Measurements from ENCODE around the gene B3GNT5. TPM values are rescaled to one million over a fixed set of nuclear protein-coding genes. Genes with fewer than 3 reads are reported as not detected.

Gene B3GNT5
- total and polyA plus RNA-seq, 10 of the 15 experiments (the other 5 are each of a cell fraction or from before 2014, with no cell fraction given) = 0.24 to 1.1 (median 0.48) TPM

DNA sequence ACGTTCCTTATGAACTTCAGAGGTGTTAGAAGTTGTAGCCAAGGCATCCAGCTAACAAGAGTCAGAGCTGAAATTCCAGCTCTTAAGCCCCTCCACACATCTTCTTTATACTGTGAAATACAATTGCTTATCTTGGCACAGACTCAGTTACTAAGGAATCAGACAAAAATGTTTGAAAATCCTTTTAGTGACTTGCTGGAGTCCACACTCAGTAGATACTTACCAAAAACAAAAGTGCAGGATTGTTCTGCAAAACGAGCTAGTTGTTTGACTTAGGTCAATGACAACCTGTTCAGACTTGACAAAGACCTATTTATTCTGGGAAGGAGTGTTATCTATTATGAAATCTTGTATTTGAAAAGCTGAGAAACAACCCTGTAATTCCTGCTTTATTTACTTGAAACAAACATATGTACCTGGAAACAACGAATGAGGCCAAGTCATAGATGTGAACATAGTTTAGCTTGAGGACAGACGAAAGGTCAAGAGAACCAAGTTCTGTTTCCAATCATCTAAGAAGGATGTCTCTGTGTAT lies 38.5 kb downstream of the B3GNT5 start:
- no peaks in the 10 kb centered on the region for H3K4me1 ChIP-seq (ENCODE audit: control insufficient read depth, insufficient read depth, low read length)
- H4K20me1 ChIP-seq (ENCODE audit: control insufficient read depth, insufficient read depth) = no peaks in the 10 kb centered on the region
- RAD21 ChIA-PET (ENCODE audit: unreplicated experiment) = interaction anchor here (1.6 kb wide), 1 partner anchor 9 kb away, joined by 6 read pairs; no protein-coding TSS in a partner anchor
- DNase-seq (ENCODE audit: low read depth, low spot score) = no peak
- POLR2A ChIA-PET = interaction anchor here (0.7 kb wide), 1 partner anchor 194 kb away, joined by 3 read pairs; no protein-coding TSS in a partner anchor
- no peak for ATAC-seq
- no peak overlapping the region for H2AFZ ChIP-seq (ENCODE audit: control insufficient read depth, low read depth, low read length)
- no peaks in the 10 kb centered on the region for H3K79me2 ChIP-seq (ENCODE audit: control insufficient read depth, insufficient read depth, low read length)
- no TSS peak for BruUV-seq (replicated peaks)
- in situ Hi-C loops (cut with MboI) (no loop called here), intact Hi-C loops (cut with micrococcal nuclease; ENCODE audit: unreplicated experiment) (no loop called here)
- H3K4me3 ChIP-seq = no peak overlapping the region
- H3K27ac ChIP-seq (ENCODE audit: control insufficient read depth, insufficient read depth) = no peak overlapping the region
- H3K4me2 ChIP-seq (ENCODE audit: control insufficient read depth, insufficient read depth) = no peak overlapping the region
- FAIRE-seq = no peak
- no peaks in the 10 kb centered on the region for H3K9me3 ChIP-seq (replicated peaks; ENCODE audit: control insufficient read depth, insufficient read depth, low read length)
- SMC1A ChIA-PET (ENCODE audit: uncharacterized antibody, unreplicated experiment) = interaction anchor here (0.9 to 1.6 kb wide), 2 partner anchors 10 to 11 kb away, joined by 3 to 4 read pairs; no protein-coding TSS in a partner anchor
- H3K36me3 ChIP-seq (ENCODE audit: control insufficient read depth in 2 of 2, insufficient read depth in 2 of 2, low read length in 1 of 2) = no peaks in the 10 kb centered on the region
- H3K9ac ChIP-seq (ENCODE audit: control insufficient read depth, insufficient read depth, low read length) = no peak overlapping the region
- CTCF ChIA-PET = interaction anchor here (0.6 to 1.8 kb wide), 4 partner anchors 8 to 11 kb away, joined by 3 to 4 read pairs (median 3); no protein-coding TSS in a partner anchor
- H3K27me3 ChIP-seq (replicated peaks in 1 of 2; ENCODE audit: control insufficient read depth in 2 of 2, insufficient read depth in 2 of 2, low read length in 1 of 2) = no peaks in the 10 kb centered on the region
- WGBS (ENCODE audit: insufficient coverage, insufficient replicate concordance, low lambda C conversion rate, missing lambda C conversion rate) = 36% methylated on average over 4 of the region's 4 CpGs
- TF ChIP-seq SUPT20H (IDR thresholded peaks at IDR 0.05; ENCODE audit: borderline replicate concordance, control insufficient read depth, low read depth, low read length) (no peak), NR2F1 (conservative IDR thresholded peaks at IDR 0.05) (no peak), DPF2 (IDR thresholded peaks at IDR 0.05) (no peak), KLF5 (IDR thresholded peaks at IDR 0.05; ENCODE audit: partially characterized antibody) (no peak), KAT2A (conservative IDR thresholded peaks at IDR 0.05; ENCODE audit: control insufficient read depth, low read depth, low read length) (no peak), HCFC1 (IDR thresholded peaks at IDR 0.05; ENCODE audit: low read length) (no peak), SPI1 (IDR thresholded peaks at IDR 0.05; ENCODE audit: borderline replicate concordance, insufficient read depth, low read depth, low read length) (no peak), SMARCA5 (IDR thresholded peaks at IDR 0.05) (no peak), CBFB (IDR thresholded peaks at IDR 0.05; ENCODE audit: low read depth) (no peak), CHD2 (IDR thresholded peaks at IDR 0.05; ENCODE audit: borderline replicate concordance, low read depth, low read length) (no peak), RELA (IDR thresholded peaks at IDR 0.05; ENCODE audit: borderline replicate concordance, partially characterized antibody) (no peak), PAX8 (IDR thresholded peaks at IDR 0.05) (no peak)
- TF ChIP-seq, protein P1, sequence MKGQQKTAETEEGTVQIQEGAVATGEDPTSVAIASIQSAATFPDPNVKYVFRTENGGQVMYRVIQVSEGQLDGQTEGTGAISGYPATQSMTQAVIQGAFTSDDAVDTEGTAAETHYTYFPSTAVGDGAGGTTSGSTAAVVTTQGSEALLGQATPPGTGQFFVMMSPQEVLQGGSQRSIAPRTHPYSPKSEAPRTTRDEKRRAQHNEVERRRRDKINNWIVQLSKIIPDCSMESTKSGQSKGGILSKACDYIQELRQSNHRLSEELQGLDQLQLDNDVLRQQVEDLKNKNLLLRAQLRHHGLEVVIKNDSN (IDR thresholded peaks at IDR 0.05; ENCODE audit: borderline replicate concordance, extremely low read length, insufficient read depth, low read depth, low read length) = no peak
- TF ChIP-seq, protein P2, sequence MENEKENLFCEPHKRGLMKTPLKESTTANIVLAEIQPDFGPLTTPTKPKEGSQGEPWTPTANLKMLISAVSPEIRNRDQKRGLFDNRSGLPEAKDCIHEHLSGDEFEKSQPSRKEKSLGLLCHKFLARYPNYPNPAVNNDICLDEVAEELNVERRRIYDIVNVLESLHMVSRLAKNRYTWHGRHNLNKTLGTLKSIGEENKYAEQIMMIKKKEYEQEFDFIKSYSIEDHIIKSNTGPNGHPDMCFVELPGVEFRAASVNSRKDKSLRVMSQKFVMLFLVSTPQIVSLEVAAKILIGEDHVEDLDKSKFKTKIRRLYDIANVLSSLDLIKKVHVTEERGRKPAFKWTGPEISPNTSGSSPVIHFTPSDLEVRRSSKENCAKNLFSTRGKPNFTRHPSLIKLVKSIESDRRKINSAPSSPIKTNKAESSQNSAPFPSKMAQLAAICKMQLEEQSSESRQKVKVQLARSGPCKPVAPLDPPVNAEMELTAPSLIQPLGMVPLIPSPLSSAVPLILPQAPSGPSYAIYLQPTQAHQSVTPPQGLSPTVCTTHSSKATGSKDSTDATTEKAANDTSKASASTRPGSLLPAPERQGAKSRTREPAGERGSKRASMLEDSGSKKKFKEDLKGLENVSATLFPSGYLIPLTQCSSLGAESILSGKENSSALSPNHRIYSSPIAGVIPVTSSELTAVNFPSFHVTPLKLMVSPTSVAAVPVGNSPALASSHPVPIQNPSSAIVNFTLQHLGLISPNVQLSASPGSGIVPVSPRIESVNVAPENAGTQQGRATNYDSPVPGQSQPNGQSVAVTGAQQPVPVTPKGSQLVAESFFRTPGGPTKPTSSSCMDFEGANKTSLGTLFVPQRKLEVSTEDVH (IDR thresholded peaks at IDR 0.05; ENCODE audit: low read depth, partially characterized antibody) = no peak
- TF ChIP-seq, protein P3, sequence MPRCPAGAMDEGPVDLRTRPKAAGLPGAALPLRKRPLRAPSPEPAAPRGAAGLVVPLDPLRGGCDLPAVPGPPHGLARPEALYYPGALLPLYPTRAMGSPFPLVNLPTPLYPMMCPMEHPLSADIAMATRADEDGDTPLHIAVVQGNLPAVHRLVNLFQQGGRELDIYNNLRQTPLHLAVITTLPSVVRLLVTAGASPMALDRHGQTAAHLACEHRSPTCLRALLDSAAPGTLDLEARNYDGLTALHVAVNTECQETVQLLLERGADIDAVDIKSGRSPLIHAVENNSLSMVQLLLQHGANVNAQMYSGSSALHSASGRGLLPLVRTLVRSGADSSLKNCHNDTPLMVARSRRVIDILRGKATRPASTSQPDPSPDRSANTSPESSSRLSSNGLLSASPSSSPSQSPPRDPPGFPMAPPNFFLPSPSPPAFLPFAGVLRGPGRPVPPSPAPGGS (IDR thresholded peaks at IDR 0.05; ENCODE audit: borderline replicate concordance, insufficient read depth, low read depth, low read length, poor library complexity, severe bottlenecking) = no peak
- TF ChIP-seq, protein P4, sequence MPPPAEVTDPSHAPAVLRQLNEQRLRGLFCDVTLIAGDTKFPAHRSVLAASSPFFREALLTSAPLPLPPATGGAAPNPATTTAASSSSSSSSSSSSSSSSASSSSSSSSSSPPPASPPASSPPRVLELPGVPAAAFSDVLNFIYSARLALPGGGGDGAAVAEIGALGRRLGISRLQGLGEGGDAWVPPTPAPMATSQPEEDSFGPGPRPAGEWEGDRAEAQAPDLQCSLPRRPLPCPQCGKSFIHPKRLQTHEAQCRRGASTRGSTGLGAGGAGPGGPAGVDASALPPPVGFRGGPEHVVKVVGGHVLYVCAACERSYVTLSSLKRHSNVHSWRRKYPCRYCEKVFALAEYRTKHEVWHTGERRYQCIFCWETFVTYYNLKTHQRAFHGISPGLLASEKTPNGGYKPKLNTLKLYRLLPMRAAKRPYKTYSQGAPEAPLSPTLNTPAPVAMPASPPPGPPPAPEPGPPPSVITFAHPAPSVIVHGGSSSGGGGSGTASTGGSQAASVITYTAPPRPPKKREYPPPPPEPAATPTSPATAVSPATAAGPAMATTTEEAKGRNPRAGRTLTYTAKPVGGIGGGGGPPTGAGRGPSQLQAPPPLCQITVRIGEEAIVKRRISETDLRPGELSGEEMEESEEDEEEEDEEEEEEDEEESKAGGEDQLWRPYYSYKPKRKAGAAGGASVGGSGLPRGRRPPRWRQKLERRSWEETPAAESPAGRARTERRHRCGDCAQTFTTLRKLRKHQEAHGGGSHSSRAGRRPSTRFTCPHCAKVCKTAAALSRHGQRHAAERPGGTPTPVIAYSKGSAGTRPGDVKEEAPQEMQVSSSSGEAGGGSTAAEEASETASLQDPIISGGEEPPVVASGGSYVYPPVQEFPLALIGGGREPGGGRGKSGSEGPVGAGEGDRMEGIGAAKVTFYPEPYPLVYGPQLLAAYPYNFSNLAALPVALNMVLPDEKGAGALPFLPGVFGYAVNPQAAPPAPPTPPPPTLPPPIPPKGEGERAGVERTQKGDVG (CRISPR knock-in tag; IDR thresholded peaks at IDR 0.05) = no peak
